Prostate gland (tissue), 2 donors: ENCODE data around the gene ZCCHC14. TPM values are rescaled to one million over a fixed set of nuclear protein-coding genes. Genes with fewer than 3 reads are reported as not detected.

ENCODE experiments used
- DNase-seq: peaks from one replicate; pipeline ENCODE4 v3.0.0-alpha.2; 2019; ENCODE audit warnings: low spot score
- H3K27ac ChIP-seq, 2 donors: fragments of 200-600 bp; sonication (generic); 2 replicates each; pipeline ENCODE4 v1.5.1; 2017 to 2019
- H3K27me3 ChIP-seq: fragments of 200-600 bp; sonication (generic); replicated peaks from 2 replicates; pipeline ENCODE4 v1.5.1; 2019; ENCODE audit not compliant: insufficient read depth
- H3K36me3 ChIP-seq, 2 donors: fragments of 200-600 bp; sonication (generic); 1 replicate in 1 of 2; 2 replicates in 1 of 2; pipeline versions ENCODE4 v1.5.1 to v1.8.1; 2017 to 2019
- H3K4me1 ChIP-seq: fragments of 200-600 bp; sonication (generic); replicated peaks from 2 replicates; pipeline ENCODE4 v1.5.1; 2019
- H3K4me3 ChIP-seq, 2 donors: fragments of 200-600 bp; sonication (generic); 2 replicates each; pipeline ENCODE4 v1.5.1; 2017 to 2019
- H3K9me3 ChIP-seq: fragments of 200-600 bp; sonication (generic); 2 replicates; pipeline ENCODE4 v1.5.1; 2017
- CTCF ChIP-seq, 4 experiments: fragments of 200-600 bp in 2 of 4; fragments of 450-650 bp in 2 of 4; sonication (generic) in 2 of 4; IDR thresholded peaks; 1 replicate in 3 of 4; 2 replicates in 1 of 4; pipeline ENCODE4 v1.5.1; 2016 to 2019; ENCODE audit warnings: antibody characterized with exemption in 4 of 4, mild to moderate bottlenecking in 2 of 4, moderate library complexity in 2 of 4
- POLR2A ChIP-seq: fragments of 450-650 bp; IDR thresholded peaks from one replicate; pipeline ENCODE4 v1.6.1; 2016; ENCODE audit warnings: antibody characterized with exemption, mild to moderate bottlenecking
- POLR2AphosphoS5 ChIP-seq: sonication (generic); formaldehyde crosslinking; IDR thresholded peaks from one replicate; pipeline ENCODE4 v1.6.1; 2017; ENCODE audit warnings: antibody characterized with exemption
- WGBS: methylation state at CpG from one replicate; pipeline ENCODE4 v1.1.5; 2018; 5-methylcytosine and 5-hydroxymethylcytosine counted together
- intact Hi-C: fragments of 100-400 bp; cut with DNase I; formaldehyde crosslinking; loops from one replicate; pipeline ENCODE4 v1.14.2; 2022
- total RNA-seq, 2 donors: library from RNA; depleted of rRNA; stranded (reverse); fragments of >200 nt; gene quantifications; one replicate each; pipeline ENCODE4 v1.1.0, GENCODE V29; 2016

ZCCHC14 gene
- total RNA-seq, 2 donors from 2014 or later, result 14.9 to 55.7 TPM

- intact Hi-C loops, result no loop called here
- WGBS, result 85% methylated on average over 10 of the region's 10 CpGs
- no peaks in the 10 kb centered on the region for H3K36me3 ChIP-seq
- peaks cover 3% of the 10 kb centered on the region for H3K4me1 ChIP-seq
- no peaks in the 10 kb centered on the region for H3K9me3 ChIP-seq
- no peak overlapping the region for H3K27ac ChIP-seq
- H3K27me3 ChIP-seq, result no peaks in the 10 kb centered on the region
- no peak overlapping the region for H3K4me3 ChIP-seq
- no peak for TF ChIP-seq CTCF (IDR thresholded peaks at IDR 0.05)
- TF ChIP-seq POLR2A, result no peak
- TF ChIP-seq POLR2AphosphoS5, result no peak
- DNase-seq, result no peak
Measured at GRCh38 chr16:87460936-87461335, 31.9 kb downstream of the ZCCHC14 start.

DNA sequence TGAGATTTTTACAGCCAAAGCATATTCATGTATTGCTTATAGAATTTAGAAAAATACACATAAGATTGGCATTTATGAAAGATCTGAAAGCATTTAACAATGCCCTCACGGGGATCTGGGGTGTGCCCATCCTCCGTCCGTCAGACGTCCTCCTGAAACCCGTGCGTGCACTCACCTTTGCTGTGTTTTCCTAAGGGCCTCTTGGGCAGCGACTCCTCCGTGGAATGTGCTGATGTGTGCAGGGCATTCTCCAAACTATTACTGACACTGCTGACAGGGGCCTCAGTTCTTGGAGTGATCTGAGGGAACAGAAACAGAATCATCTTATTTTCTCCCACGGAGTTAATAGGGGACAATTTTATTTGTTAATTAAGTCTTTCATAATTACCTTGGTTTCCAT lies 33.0 kb downstream of the ZCCHC14 start:
- no peak for DNase-seq
- 78% methylated on average over 9 of the region's 9 CpGs for WGBS
- intact Hi-C loops, result no loop called here
- no peak overlapping the region for H3K4me3 ChIP-seq
- no peak overlapping the region for H3K27ac ChIP-seq
- no peak for TF ChIP-seq POLR2A
- no peak for TF ChIP-seq POLR2AphosphoS5
- no peak for TF ChIP-seq CTCF (IDR thresholded peaks at IDR 0.05)
- H3K36me3 ChIP-seq, result no peaks in the 10 kb centered on the region
- no peaks in the 10 kb centered on the region for H3K9me3 ChIP-seq
- H3K4me1 ChIP-seq, result peaks cover 3% of the 10 kb centered on the region
- H3K27me3 ChIP-seq, result no peaks in the 10 kb centered on the region

DNA sequence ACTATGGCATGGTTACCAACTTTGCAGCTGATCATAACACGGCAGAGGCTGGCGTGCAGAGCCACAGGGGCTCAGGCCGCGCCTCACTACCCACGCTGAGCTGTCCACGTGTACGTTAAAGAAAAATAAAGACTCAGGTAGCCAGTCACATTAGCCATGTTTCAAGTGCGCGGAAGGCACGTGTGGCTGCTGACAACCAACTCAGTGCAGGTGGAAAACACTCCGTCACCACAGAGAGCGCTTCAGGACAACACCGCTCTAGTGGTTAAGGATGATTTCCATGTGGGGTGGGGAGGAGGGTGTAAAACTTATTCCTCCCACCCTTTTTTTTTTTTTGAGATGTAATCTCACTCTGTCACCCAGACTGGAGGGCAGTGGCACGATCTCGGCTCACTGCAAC lies 33.8 kb downstream of the ZCCHC14 start:
- peaks cover 3% of the 10 kb centered on the region for H3K4me1 ChIP-seq
- H3K9me3 ChIP-seq, result no peaks in the 10 kb centered on the region
- no peak for DNase-seq
- no peak overlapping the region for H3K27ac ChIP-seq
- H3K4me3 ChIP-seq, result no peak overlapping the region
- TF ChIP-seq POLR2A (no peak), CTCF (IDR thresholded peaks at IDR 0.05) (no peak), POLR2AphosphoS5 (no peak)
- no peaks in the 10 kb centered on the region for H3K27me3 ChIP-seq
- intact Hi-C loops, result no loop called here
- WGBS, result 94% methylated on average over 15 of the region's 15 CpGs
- no peaks in the 10 kb centered on the region for H3K36me3 ChIP-seq

DNA sequence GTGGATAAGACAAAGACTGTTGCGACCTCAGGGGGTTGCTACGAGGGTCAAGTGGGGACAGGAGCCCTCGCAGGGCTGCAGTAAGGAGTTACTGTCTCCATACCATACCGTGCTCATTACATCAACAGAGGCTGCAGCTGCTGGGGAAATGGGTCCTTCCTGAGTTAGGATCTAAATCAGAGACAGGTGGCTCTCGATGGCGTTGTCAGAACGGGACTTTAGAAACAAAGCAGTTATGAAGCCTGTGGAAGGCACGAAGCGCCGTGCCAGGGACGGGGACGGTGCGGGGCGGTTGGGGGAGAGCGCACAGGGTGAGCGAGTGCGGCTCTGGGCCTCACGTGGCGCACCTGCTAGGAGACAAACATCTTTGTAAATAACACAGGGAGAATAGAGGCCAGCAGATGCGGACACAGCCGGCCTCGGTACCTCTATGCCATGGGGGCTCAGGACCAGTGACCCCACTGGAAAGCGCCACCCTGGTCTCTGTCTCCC lies 34.4 kb downstream of the ZCCHC14 start:
- Histone ChIP-seq H3K36me3 (no peaks in the 10 kb centered on the region), H3K4me1 (peaks cover 3% of the 10 kb centered on the region), H3K9me3 (no peaks in the 10 kb centered on the region), H3K4me3 (no peak overlapping the region), H3K27ac (no peak overlapping the region), H3K27me3 (no peaks in the 10 kb centered on the region)
- no peak for TF ChIP-seq POLR2AphosphoS5
- no peak for TF ChIP-seq POLR2A
- TF ChIP-seq CTCF (IDR thresholded peaks at IDR 0.05), result no peak
- 92% methylated on average over 23 of the region's 23 CpGs for WGBS
- intact Hi-C loops, result no loop called here
- no peak for DNase-seq

GRCh38 chr16:87457709-87458423 lies 35.0 kb downstream of the ZCCHC14 start:
- no peak for DNase-seq
- intact Hi-C loops, result no loop called here
- Histone ChIP-seq H3K36me3 (no peaks in the 10 kb centered on the region), H3K4me3 (no peak overlapping the region), H3K9me3 (no peaks in the 10 kb centered on the region), H3K4me1 (peaks cover 3% of the 10 kb centered on the region), H3K27ac (no peak overlapping the region), H3K27me3 (no peaks in the 10 kb centered on the region)
- no peak for TF ChIP-seq POLR2AphosphoS5
- no peak for TF ChIP-seq POLR2A
- no peak for TF ChIP-seq CTCF (IDR thresholded peaks at IDR 0.05)
- 73% methylated on average over 22 of the region's 22 CpGs for WGBS
